H1 (cell line): ENCODE data around the gene ZBTB2. TPM values are rescaled to one million over a fixed set of nuclear protein-coding genes. Genes with fewer than 3 reads are reported as not detected.

Experiments
- CTCF ChIA-PET: fragments of 300-600 bp; sonication (Branson Sonifier 250); formaldehyde crosslinking; loops from one replicate; lab custom pipeline; 2021; ENCODE audit not compliant: partially characterized antibody; lab: Charles Lee
- POLR2A ChIA-PET: fragments of 300-600 bp; sonication (Branson Sonifier 250); formaldehyde crosslinking; loops from one replicate; lab custom pipeline; 2021; ENCODE audit warnings: inconsistent platforms; ENCODE audit not compliant: partially characterized antibody; lab: Charles Lee
- DNase-seq, 2 experiments: peaks; one replicate each; pipeline versions ENCODE4 v3.0.0 to v3.0.0-alpha.2; 2010 to 2022; ENCODE audit warnings: low spot score in 2 of 2, low read depth in 1 of 2, mixed read lengths in 1 of 2
- FAIRE-seq: peaks from 2 replicates; lab custom pipeline; 2011; peaks lifted over from hg19 to GRCh38; lab: Jason Lieb, UNC
- H2AFZ ChIP-seq: 2 replicates; pipeline ENCODE4 v1.8.1; 2012; ENCODE audit warnings: low read length, inconsistent platforms
- H2AK5ac ChIP-seq: 2 replicates; pipeline ENCODE4 v1.6.1; 2013; ENCODE audit warnings: low read depth, low read length
- H2BK120ac ChIP-seq: replicated peaks from 2 replicates; pipeline ENCODE3; 2013; ENCODE audit warnings: low read depth, low read length, inconsistent platforms
- H2BK12ac ChIP-seq: 2 replicates; pipeline ENCODE4 v1.6.1; 2013; ENCODE audit warnings: low read depth, low read length
- H2BK15ac ChIP-seq: 2 replicates; pipeline ENCODE4 v1.6.1; 2013; ENCODE audit warnings: low read length
- H2BK20ac ChIP-seq: 2 replicates; pipeline ENCODE4 v1.6.1; 2013; ENCODE audit warnings: low read length
- H2BK5ac ChIP-seq: 2 replicates; pipeline ENCODE4 v1.6.1; 2013; ENCODE audit warnings: low read depth, low read length
- H3K14ac ChIP-seq: 2 replicates; pipeline ENCODE4 v1.6.1; 2013; ENCODE audit warnings: inconsistent platforms; ENCODE audit not compliant: insufficient read length
- H3K18ac ChIP-seq: 2 replicates; pipeline ENCODE4 v1.6.1; 2013; ENCODE audit warnings: low read length; ENCODE audit errors: extremely low read depth
- H3K23ac ChIP-seq: 2 replicates; pipeline ENCODE4 v1.6.1; 2013; ENCODE audit warnings: inconsistent platforms; ENCODE audit not compliant: insufficient read length
- H3K23me2 ChIP-seq: 2 replicates; pipeline ENCODE4 v1.6.1; 2013; ENCODE audit warnings: low read depth, low read length
- H3K27ac ChIP-seq: 2 replicates; pipeline ENCODE4 v1.6.1; 2011; ENCODE audit warnings: low read depth, low read length, inconsistent platforms
- H3K27me3 ChIP-seq, 4 experiments: replicated peaks in 1 of 4; 1 replicate in 1 of 4; 2 replicates in 3 of 4; pipeline versions ENCODE4 v1.6.1 to v1.8.1; 2011 to 2013; ENCODE audit warnings: low read length in 3 of 4, mild to moderate bottlenecking in 3 of 4, inconsistent platforms in 2 of 4, mixed read lengths in 2 of 4, moderate library complexity in 1 of 4; ENCODE audit not compliant: control insufficient read depth in 3 of 4, insufficient read depth in 3 of 4; ENCODE audit errors: extremely low read depth in 1 of 4
- H3K36me3 ChIP-seq, 4 experiments: 2 replicates each; pipeline versions ENCODE4 v1.6.1 to v1.8.1; 2011 to 2013; ENCODE audit warnings: mild to moderate bottlenecking in 4 of 4, low read length in 3 of 4, moderate library complexity in 2 of 4, control low read depth in 1 of 4, inconsistent platforms in 1 of 4; ENCODE audit not compliant: insufficient read depth in 4 of 4, control insufficient read depth in 2 of 4
- H3K4ac ChIP-seq: replicated peaks from 2 replicates; pipeline ENCODE3; 2013; ENCODE audit warnings: low read length, low read depth, mixed read lengths, inconsistent platforms; ENCODE audit not compliant: insufficient read length
- H3K4me1 ChIP-seq, 4 experiments: replicated peaks in 1 of 4; 1 replicate in 1 of 4; 2 replicates in 3 of 4; pipeline versions ENCODE4 v1.6.1 to v1.8.1; 2011 to 2013; ENCODE audit warnings: low read length in 3 of 4, inconsistent platforms in 2 of 4, mixed read lengths in 1 of 4; ENCODE audit not compliant: insufficient read depth in 4 of 4, control insufficient read depth in 3 of 4
- H3K4me2 ChIP-seq, 2 experiments: 2 replicates each; pipeline versions ENCODE4 v1.6.1 to v1.8.1; 2011 to 2013; ENCODE audit warnings: low read depth in 2 of 2, low read length in 2 of 2, control low read depth in 1 of 2, inconsistent platforms in 1 of 2, mild to moderate bottlenecking in 1 of 2; ENCODE audit not compliant: insufficient read depth in 1 of 2
- H3K4me3 ChIP-seq, 4 experiments: fragments of 200-600, 300-600 bp in 1 of 4; sonication (generic), shearing (Covaris generic), sonication (Bioruptor Twin) in 1 of 4; 2 replicates each; pipeline versions ENCODE4 v1.5.1 to v1.8.1; 2011 to 2016; ENCODE audit warnings: low read length in 4 of 4, low read depth in 3 of 4, control low read depth in 2 of 4, inconsistent platforms in 2 of 4, mild to moderate bottlenecking in 2 of 4, mixed read lengths in 1 of 4, moderate library complexity in 1 of 4; ENCODE audit not compliant: insufficient read depth in 2 of 4; ENCODE audit errors: extremely low read depth in 1 of 4
- H3K56ac ChIP-seq: replicated peaks from 2 replicates; pipeline ENCODE3; 2013; ENCODE audit warnings: low read depth, mild to moderate bottlenecking, mixed read lengths, low read length, inconsistent platforms; ENCODE audit not compliant: insufficient read length
- H3K79me1 ChIP-seq: 2 replicates; pipeline ENCODE4 v1.6.1; 2013; ENCODE audit warnings: low read depth, low read length, control low read depth
- H3K79me2 ChIP-seq, 2 experiments: 2 replicates each; pipeline versions ENCODE4 v1.6.1 to v1.8.1; 2012 to 2013; ENCODE audit warnings: low read length in 2 of 2, mild to moderate bottlenecking in 2 of 2, inconsistent platforms in 1 of 2; ENCODE audit not compliant: insufficient read depth in 2 of 2, control insufficient read depth in 1 of 2
- H3K9ac ChIP-seq, 4 experiments: replicated peaks in 1 of 4; 1 replicate in 1 of 4; 2 replicates in 3 of 4; pipeline versions ENCODE4 v1.6.1 to v1.8.1; 2011 to 2013; ENCODE audit warnings: low read depth in 3 of 4, low read length in 3 of 4, control low read depth in 2 of 4, mild to moderate bottlenecking in 2 of 4, moderate library complexity in 2 of 4, inconsistent platforms in 1 of 4; ENCODE audit errors: extremely low read depth in 1 of 4
- H3K9me3 ChIP-seq, 2 experiments: 2 replicates each; pipeline versions ENCODE4 v1.6.1 to v1.8.1; 2012 to 2013; ENCODE audit warnings: mild to moderate bottlenecking in 2 of 2, moderate library complexity in 2 of 2, control low read depth in 1 of 2, inconsistent platforms in 1 of 2, low read depth in 1 of 2, low read length in 1 of 2, mixed read lengths in 1 of 2; ENCODE audit not compliant: insufficient read depth in 2 of 2
- H4K20me1 ChIP-seq, 2 experiments: replicated peaks in 1 of 2; 2 replicates each; pipeline versions ENCODE3 to v1.8.1; 2011 to 2013; ENCODE audit warnings: inconsistent platforms in 2 of 2, low read length in 2 of 2, mild to moderate bottlenecking in 1 of 2; ENCODE audit not compliant: insufficient read depth in 2 of 2, control insufficient read depth in 1 of 2
- H4K5ac ChIP-seq: 2 replicates; pipeline ENCODE4 v1.6.1; 2013; ENCODE audit warnings: low read length, low read depth, mixed read lengths, inconsistent platforms; ENCODE audit not compliant: insufficient read length
- H4K8ac ChIP-seq: 2 replicates; pipeline ENCODE4 v1.8.0; 2013; ENCODE audit warnings: mild to moderate bottlenecking, moderate library complexity, low read length, inconsistent platforms; ENCODE audit not compliant: insufficient read depth; ENCODE audit errors: extremely low read depth
- H4K91ac ChIP-seq: replicated peaks from 2 replicates; pipeline ENCODE3; 2013; ENCODE audit warnings: low read length, mixed read lengths, inconsistent platforms; ENCODE audit not compliant: insufficient read length
- CTBP2 ChIP-seq: IDR thresholded peaks from 2 replicates; pipeline ENCODE4 v1.7.0; 2011; ENCODE audit warnings: borderline replicate concordance, mild to moderate bottlenecking, moderate library complexity, mixed read lengths, low read length; ENCODE audit not compliant: insufficient read depth, insufficient read length
- RAD21 ChIP-seq, 2 experiments: IDR thresholded peaks in 1 of 2; conservative IDR thresholded peaks in 1 of 2; 2 replicates each; pipeline ENCODE4 v1.6.1; 2011; ENCODE audit warnings: low read depth in 2 of 2, low read length in 2 of 2, improper control_type of control experiment in 1 of 2, inconsistent platforms in 1 of 2, mild to moderate bottlenecking in 1 of 2, moderate library complexity in 1 of 2
- WGBS, 2 experiments: shearing (Covaris generic) in 1 of 2; methylation state at CpG; one replicate each; pipeline versions ENCODE4 v1.1.6 to v1.1.7; 2013 to 2015; ENCODE audit warnings: low lambda C conversion rate in 2 of 2, mixed read lengths in 2 of 2, inconsistent platforms in 1 of 2, low coverage in 1 of 2, missing lambda C conversion rate in 1 of 2; ENCODE audit not compliant: insufficient replicate concordance in 2 of 2, insufficient coverage in 1 of 2, insufficient read length in 1 of 2; ENCODE audit errors: extremely low coverage in 1 of 2, missing lambda C conversion rate in 1 of 2; 5-methylcytosine and 5-hydroxymethylcytosine counted together
- polyA plus RNA-seq, 7 experiments: library from polyadenylated mRNA; depleted of rRNA in 3 of 7; stranded (reverse) in 5 of 7; unstranded in 2 of 7; fragments of >200 nt in 5 of 7; fragments of 200-250 nt in 2 of 7; gene quantifications; 1 replicate in 5 of 7; 2 replicates in 1 of 7; 4 replicates in 1 of 7; pipeline versions ENCODE4 v1.2.1 to v1.2.3, GENCODE V29; 2011 to 2013; ENCODE audit warnings: missing spikeins in 2 of 7, mixed read lengths in 2 of 7
- total RNA-seq: library from RNA; stranded (reverse); fragmentation: NEBNext Ultra II Directional; extraction: Animal tissue kit (Norgen Biotek cat#: 25700); gene quantifications from 2 replicates; pipeline ENCODE4 v1.2.1, GENCODE V29; 2021

ZBTB2 gene
- total and polyA plus RNA-seq, 2 of the 8 experiments (the other 6 are each of a cell fraction or from before 2014, with no cell fraction given), result 16.1 to 23.7 TPM

- Histone ChIP-seq H3K14ac (no peak overlapping the region), H3K56ac (no peak overlapping the region), H3K79me2 (peaks cover 0 to 8% of the 10 kb centered on the region in 2 experiments; a peak in 1 of 4 replicates), H3K9ac (no peak overlapping the region), H3K4me1 (peaks cover 0 to 7% (median 0%) of the 10 kb centered on the region in 4 experiments; a peak in 3 of 7 replicates), H3K23me2 (no peaks in the 10 kb centered on the region), H2BK12ac (no peak overlapping the region), H2BK20ac (no peak overlapping the region), H3K36me3 (no peaks in the 10 kb centered on the region), H2AK5ac (no peak overlapping the region), H2BK120ac (no peak overlapping the region), H3K27ac (no peak overlapping the region), H2BK15ac (no peak overlapping the region), H3K18ac (no peak overlapping the region), H4K20me1 (no peaks in the 10 kb centered on the region), H3K4ac (no peak overlapping the region), H3K23ac (no peak overlapping the region), H3K27me3 (no peaks in the 10 kb centered on the region), H3K4me3 (no peak overlapping the region), H4K5ac (no peak overlapping the region), H3K4me2 (no peak overlapping the region), H4K8ac (no peak overlapping the region), H2AFZ (no peak overlapping the region), H3K9me3 (no peaks in the 10 kb centered on the region), H3K79me1 (no peaks in the 10 kb centered on the region; the same call in 1 of the 2 replicates), H2BK5ac (no peak overlapping the region), H4K91ac (no peak overlapping the region)
- WGBS, 2 experiments, result 95% methylated on average over 2 of the region's 2 CpGs; no CpG with 5 or more reads in 1 of the 2 experiments
- DNase-seq (no peak), FAIRE-seq (no peak)
- POLR2A ChIA-PET, result interaction anchor here (0.7 to 1.0 kb wide), 2 partner anchors 27 to 68 kb away, joined by 3 read pairs; no protein-coding TSS in a partner anchor
- CTCF ChIA-PET, result interaction anchor here (0.8 to 2.8 kb wide), 5 partner anchors 20 to 303 kb away, joined by 3 to 12 read pairs (median 3); no protein-coding TSS in a partner anchor
- TF ChIP-seq RAD21 (IDR thresholded peaks at IDR 0.05 in 1 of 2, conservative IDR thresholded peaks at IDR 0.05 in 1 of 2; ENCODE audit: low read depth in 2 of 2, low read length in 2 of 2) (no peak), CTBP2 (no peak)
Observed at GRCh38 chr6:151317103-151317994, 74.0 kb downstream of the ZBTB2 start.
